Thyroid gland (tissue), 4 donors: Measurements from ENCODE around the gene TNIK.

Experiments used
- POLR2A ChIP-seq, 2 donors: fragments of 450-650 bp; IDR thresholded peaks; one replicate each; pipeline ENCODE4 v1.6.1; 2017; ENCODE audit warnings: antibody characterized with exemption in 2 of 2, mild to moderate bottlenecking in 2 of 2, moderate library complexity in 1 of 2
- TF ChIP-seq, protein P1 (sequence below), 6 experiments: fragments of 200-600 bp in 3 of 6; fragments of 450-650 bp in 3 of 6; sonication (generic) in 3 of 6; IDR thresholded peaks; one replicate each; pipeline ENCODE4 v1.5.1; 2016 to 2019; ENCODE audit warnings: antibody characterized with exemption in 6 of 6, mild to moderate bottlenecking in 2 of 6, inconsistent platforms in 1 of 6, moderate library complexity in 1 of 6

DNA sequence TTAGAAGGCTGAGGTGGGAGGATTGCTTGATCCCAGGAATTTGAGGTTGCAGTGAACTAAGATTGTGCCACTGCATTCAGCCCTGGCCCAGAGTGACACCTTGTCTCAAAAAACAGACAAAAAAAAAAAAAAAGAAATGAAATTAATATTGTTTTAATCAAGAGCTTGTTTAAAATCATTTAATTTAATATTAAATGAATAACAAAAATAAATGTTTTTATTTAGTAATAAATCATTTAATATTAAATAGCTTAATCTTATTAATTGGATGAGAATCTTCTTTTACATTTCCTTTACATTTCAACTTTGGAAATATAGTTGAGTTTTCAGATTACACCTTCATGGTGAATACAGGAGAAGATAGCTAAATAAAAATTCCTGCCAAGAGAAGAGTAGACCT, 29.7 kb downstream of the TNIK start:
- TF ChIP-seq, protein P1, sequence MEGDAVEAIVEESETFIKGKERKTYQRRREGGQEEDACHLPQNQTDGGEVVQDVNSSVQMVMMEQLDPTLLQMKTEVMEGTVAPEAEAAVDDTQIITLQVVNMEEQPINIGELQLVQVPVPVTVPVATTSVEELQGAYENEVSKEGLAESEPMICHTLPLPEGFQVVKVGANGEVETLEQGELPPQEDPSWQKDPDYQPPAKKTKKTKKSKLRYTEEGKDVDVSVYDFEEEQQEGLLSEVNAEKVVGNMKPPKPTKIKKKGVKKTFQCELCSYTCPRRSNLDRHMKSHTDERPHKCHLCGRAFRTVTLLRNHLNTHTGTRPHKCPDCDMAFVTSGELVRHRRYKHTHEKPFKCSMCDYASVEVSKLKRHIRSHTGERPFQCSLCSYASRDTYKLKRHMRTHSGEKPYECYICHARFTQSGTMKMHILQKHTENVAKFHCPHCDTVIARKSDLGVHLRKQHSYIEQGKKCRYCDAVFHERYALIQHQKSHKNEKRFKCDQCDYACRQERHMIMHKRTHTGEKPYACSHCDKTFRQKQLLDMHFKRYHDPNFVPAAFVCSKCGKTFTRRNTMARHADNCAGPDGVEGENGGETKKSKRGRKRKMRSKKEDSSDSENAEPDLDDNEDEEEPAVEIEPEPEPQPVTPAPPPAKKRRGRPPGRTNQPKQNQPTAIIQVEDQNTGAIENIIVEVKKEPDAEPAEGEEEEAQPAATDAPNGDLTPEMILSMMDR (IDR thresholded peaks at IDR 0.05): no peak
- no peak for TF ChIP-seq POLR2A (IDR thresholded peaks at IDR 0.05)
